Transverse colon (tissue), 4 donors: ENCODE data around the gene PROKR1.

Experiments
- CTCF ChIP-seq, 5 experiments: fragments of 200-600 bp in 3 of 5; fragments of 450-650 bp in 2 of 5; sonication (generic) in 3 of 5; IDR thresholded peaks; 1 replicate in 2 of 5; 2 replicates in 3 of 5; pipeline ENCODE4 v1.5.1; 2016 to 2017; ENCODE audit warnings: antibody characterized with exemption in 5 of 5, inconsistent platforms in 3 of 5, mild to moderate bottlenecking in 2 of 5, moderate library complexity in 1 of 5
- POLR2A ChIP-seq: fragments of 450-650 bp; IDR thresholded peaks from one replicate; pipeline ENCODE4 v1.6.1; 2016; ENCODE audit warnings: antibody characterized with exemption, mild to moderate bottlenecking, moderate library complexity
- POLR2AphosphoS5 ChIP-seq, 3 donors: sonication (generic); formaldehyde crosslinking; IDR thresholded peaks; one replicate each; pipeline ENCODE4 v1.6.1; 2016; ENCODE audit warnings: antibody characterized with exemption in 3 of 3

- TF ChIP-seq CTCF (IDR thresholded peaks at IDR 0.05) = no peak
- TF ChIP-seq POLR2AphosphoS5 (IDR thresholded peaks at IDR 0.05) = no peak
- TF ChIP-seq POLR2A = no peak
Observed at GRCh38 chr2:68671961-68672360, 28.6 kb downstream of the PROKR1 start.
